Esophagus squamous epithelium (tissue), 5 donors: Measurements from ENCODE around the gene GALNT10. TPM values are rescaled to one million over a fixed set of nuclear protein-coding genes. Genes with fewer than 3 reads are reported as not detected.
A peak's percentile ranks its signal among the peaks of the same experiment; 100 is the strongest.

Experiments
- DNase-seq: peaks from one replicate; lab custom pipeline; 2025; lab: John Stamatoyannopoulos, UW
- H3K27ac ChIP-seq, 4 donors: fragments of 200-600 bp; sonication (generic); one replicate each; pipeline ENCODE4 v1.5.1; 2016 to 2019; ENCODE audit warnings: mild to moderate bottlenecking in 1 of 4
- H3K27me3 ChIP-seq, 4 donors: fragments of 200-600 bp; sonication (generic); 1 replicate in 3 of 4; 2 replicates in 1 of 4; pipeline versions ENCODE4 v1.5.1 to v1.6.0; 2017 to 2021; ENCODE audit warnings: antibody characterized with exemption in 1 of 4
- H3K36me3 ChIP-seq, 3 donors: fragments of 200-600 bp; sonication (generic); one replicate each; pipeline ENCODE4 v1.5.1; 2016 to 2019
- H3K4me1 ChIP-seq, 3 donors: fragments of 200-600 bp; sonication (generic); one replicate each; pipeline ENCODE4 v1.5.1; 2017 to 2019
- H3K4me3 ChIP-seq, 4 donors: fragments of 200-600 bp; sonication (generic); 1 replicate in 3 of 4; 2 replicates in 1 of 4; pipeline ENCODE4 v1.5.1; 2016 to 2019; ENCODE audit warnings: mild to moderate bottlenecking in 2 of 4, moderate library complexity in 1 of 4
- H3K9me3 ChIP-seq, 3 donors: fragments of 200-600 bp; sonication (generic); one replicate each; pipeline ENCODE4 v1.5.1; 2016 to 2019
- POLR2A ChIP-seq, 4 donors: fragments of 450-650 bp; IDR thresholded peaks; one replicate each; pipeline ENCODE4 v1.6.1; 2017; ENCODE audit warnings: antibody characterized with exemption in 4 of 4, mild to moderate bottlenecking in 4 of 4, moderate library complexity in 3 of 4
- WGBS, 2 donors: methylation state at CpG; one replicate each; pipeline ENCODE4 v1.1.5; 2018; 5-methylcytosine and 5-hydroxymethylcytosine counted together
- intact Hi-C: fragments of 100-400 bp; cut with DNase I; formaldehyde crosslinking; loops from one replicate; pipeline ENCODE4 v1.15.0; 2022
- total RNA-seq, 4 donors: library from RNA; depleted of rRNA; stranded (reverse); fragments of >200 nt; gene quantifications; one replicate each; pipeline ENCODE4 v1.1.0, GENCODE V29; 2016
- TF ChIP-seq, protein P1 (sequence below), 6 experiments: fragments of 450-650 bp in 4 of 6; fragments of 200-600 bp in 2 of 6; sonication (generic) in 2 of 6; IDR thresholded peaks; one replicate each; pipeline ENCODE4 v1.5.1; 2016 to 2019; ENCODE audit warnings: antibody characterized with exemption in 6 of 6, mild to moderate bottlenecking in 4 of 6, moderate library complexity in 4 of 6
- donor health status: DM: yes; HTN: yes; CAD: no.

Gene GALNT10
- 10 to 100 TPM in 1 of 4 donors, 1 to 10 TPM in 3; 3.6 to 47.2 (median 9.0) TPM for total RNA-seq

DNA sequence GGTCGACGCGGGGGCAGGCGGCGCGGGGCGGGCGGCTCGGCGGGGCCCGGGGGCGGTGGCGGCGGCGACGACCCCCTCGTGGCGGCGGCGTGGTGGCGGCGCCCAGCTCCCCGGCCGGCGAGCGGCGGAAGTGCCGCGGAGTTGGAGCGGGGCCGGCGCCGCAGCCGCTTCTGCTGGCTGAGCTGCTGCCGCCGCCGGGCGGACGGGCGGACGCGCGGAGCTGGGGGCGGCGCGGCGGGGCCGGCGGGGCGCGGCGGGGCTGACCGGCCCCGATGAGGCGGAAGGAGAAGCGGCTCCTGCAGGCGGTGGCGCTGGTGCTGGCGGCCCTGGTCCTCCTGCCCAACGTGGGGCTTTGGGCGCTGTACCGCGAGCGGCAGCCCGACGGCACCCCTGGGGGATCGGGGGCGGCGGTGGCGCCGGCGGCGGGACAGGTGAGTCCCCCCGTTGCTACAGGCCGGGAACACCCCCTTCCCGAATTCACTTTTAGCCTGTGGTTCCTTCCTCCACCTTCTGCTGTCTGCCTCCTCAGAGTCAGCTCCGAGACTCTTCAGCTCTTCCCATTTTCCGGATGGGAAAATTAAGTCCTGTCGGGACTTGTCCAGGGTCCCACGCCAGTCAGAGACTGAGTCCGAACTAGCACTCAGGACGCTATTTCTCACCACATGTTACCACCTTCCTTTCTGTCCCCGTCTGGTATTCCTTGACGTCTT is at the start of gene GALNT10:
Gene GALNT10 (plus strand): TSS at position 139 of the 710 bp plus-strand sequence. CDS start 134 bp downstream, at position 273.
- no peak for DNase-seq
- 3% methylated on average over 8 to 10 of the region's 84 CpGs for WGBS, 2 donors
- intact Hi-C loops = no loop called here

DNA sequence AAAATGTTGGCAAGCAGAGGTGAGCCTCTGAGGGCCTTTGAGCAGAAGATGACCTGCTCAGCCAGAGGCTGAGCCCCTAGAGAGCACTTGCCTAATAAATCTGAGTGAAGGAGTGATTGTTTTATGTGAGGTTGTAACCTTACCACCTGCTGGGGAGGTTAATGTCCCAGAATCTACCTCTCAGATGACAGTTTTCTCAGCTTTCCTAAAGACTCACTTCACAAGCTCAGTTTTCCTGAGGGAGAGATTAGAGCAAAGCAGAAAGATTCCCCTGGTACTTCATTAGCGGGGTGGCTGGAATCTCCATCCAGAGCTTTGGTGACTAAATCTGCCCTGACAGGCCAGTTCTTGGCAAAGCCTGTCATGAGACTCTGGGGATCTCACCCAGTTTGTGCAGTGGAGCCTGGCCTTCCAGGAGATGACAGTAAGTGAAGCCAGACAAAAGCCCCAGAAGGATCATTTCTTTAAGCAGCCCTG is 48.8 kb upstream of the GALNT10 start:
- TF ChIP-seq, protein P1, sequence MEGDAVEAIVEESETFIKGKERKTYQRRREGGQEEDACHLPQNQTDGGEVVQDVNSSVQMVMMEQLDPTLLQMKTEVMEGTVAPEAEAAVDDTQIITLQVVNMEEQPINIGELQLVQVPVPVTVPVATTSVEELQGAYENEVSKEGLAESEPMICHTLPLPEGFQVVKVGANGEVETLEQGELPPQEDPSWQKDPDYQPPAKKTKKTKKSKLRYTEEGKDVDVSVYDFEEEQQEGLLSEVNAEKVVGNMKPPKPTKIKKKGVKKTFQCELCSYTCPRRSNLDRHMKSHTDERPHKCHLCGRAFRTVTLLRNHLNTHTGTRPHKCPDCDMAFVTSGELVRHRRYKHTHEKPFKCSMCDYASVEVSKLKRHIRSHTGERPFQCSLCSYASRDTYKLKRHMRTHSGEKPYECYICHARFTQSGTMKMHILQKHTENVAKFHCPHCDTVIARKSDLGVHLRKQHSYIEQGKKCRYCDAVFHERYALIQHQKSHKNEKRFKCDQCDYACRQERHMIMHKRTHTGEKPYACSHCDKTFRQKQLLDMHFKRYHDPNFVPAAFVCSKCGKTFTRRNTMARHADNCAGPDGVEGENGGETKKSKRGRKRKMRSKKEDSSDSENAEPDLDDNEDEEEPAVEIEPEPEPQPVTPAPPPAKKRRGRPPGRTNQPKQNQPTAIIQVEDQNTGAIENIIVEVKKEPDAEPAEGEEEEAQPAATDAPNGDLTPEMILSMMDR (IDR thresholded peaks at IDR 0.05) = no peak
- TF ChIP-seq POLR2A (IDR thresholded peaks at IDR 0.05) = no peak
- Histone ChIP-seq H3K27me3 (no peaks in the 10 kb centered on the region), H3K4me3 (no peak overlapping the region), H3K4me1 (peaks cover 0 to 3% (median 0%) of the 10 kb centered on the region in 3 donors), H3K36me3 (no peaks in the 10 kb centered on the region), H3K9me3 (no peaks in the 10 kb centered on the region), H3K27ac (no peak overlapping the region)
- intact Hi-C loops = no loop called here
- DNase-seq = no peak
- WGBS, 2 donors = 50% methylated on average over 1 of the region's 1 CpG; no CpG with 5 or more reads in 1 of the 2 donors

More for the DNA sequence above, at the start of gene GALNT10:
- peak within 1 kb of the TSS; percentile 68 to 92 (median 83) for H3K27ac ChIP-seq
- no peaks in the 10 kb centered on the region for H3K36me3 ChIP-seq
- no peaks in the 10 kb centered on the region for H3K9me3 ChIP-seq
- peaks cover 17 to 51% (median 26%) of the 10 kb centered on the region in 3 donors for H3K4me1 ChIP-seq
- peak within 1 kb of the TSS; percentile 69 to 93 (median 88) for H3K4me3 ChIP-seq
- TF ChIP-seq POLR2A (IDR thresholded peaks at IDR 0.05) = peak in 2 of 4 donors; percentile 21 to 28
- TF ChIP-seq, protein P1 (IDR thresholded peaks at IDR 0.05) = no peak
- H3K27me3 ChIP-seq = peaks cover 0 to 11% (median 0%) of the 10 kb centered on the region in 4 donors

GRCh38 chr5:154143211-154143641 is 47.3 kb upstream of the GALNT10 start:
- no peak overlapping the region for H3K4me3 ChIP-seq
- no peak for DNase-seq
- H3K27me3 ChIP-seq = peaks cover 0 to 3% (median 0%) of the 10 kb centered on the region in 4 donors
- intact Hi-C loops = no loop called here
- no peaks in the 10 kb centered on the region for H3K36me3 ChIP-seq
- H3K4me1 ChIP-seq = peaks cover 0 to 3% (median 0%) of the 10 kb centered on the region in 3 donors
- TF ChIP-seq, protein P1 (IDR thresholded peaks at IDR 0.05) = no peak
- TF ChIP-seq POLR2A (IDR thresholded peaks at IDR 0.05) = no peak
- 77 to 78% methylated on average over 4 to 6 of the region's 6 CpGs for WGBS, 2 donors
- H3K9me3 ChIP-seq = no peaks in the 10 kb centered on the region
- no peak overlapping the region for H3K27ac ChIP-seq

- Histone ChIP-seq H3K36me3 (no peaks in the 10 kb centered on the region), H3K9me3 (no peaks in the 10 kb centered on the region), H3K27ac (no peak overlapping the region), H3K27me3 (peaks cover 0 to 3% (median 0%) of the 10 kb centered on the region in 4 donors), H3K4me1 (peaks cover 0 to 3% (median 0%) of the 10 kb centered on the region in 3 donors), H3K4me3 (no peak overlapping the region)
- TF ChIP-seq POLR2A (IDR thresholded peaks at IDR 0.05) = no peak
- TF ChIP-seq, protein P1 (IDR thresholded peaks at IDR 0.05) = no peak
- 70 to 73% methylated on average over 4 of the region's 4 CpGs for WGBS, 2 donors
- intact Hi-C loops = no loop called here
- no peak for DNase-seq
These were observed 45.3 kb upstream of the GALNT10 start for GRCh38 chr5:154145268-154145667.

DNA sequence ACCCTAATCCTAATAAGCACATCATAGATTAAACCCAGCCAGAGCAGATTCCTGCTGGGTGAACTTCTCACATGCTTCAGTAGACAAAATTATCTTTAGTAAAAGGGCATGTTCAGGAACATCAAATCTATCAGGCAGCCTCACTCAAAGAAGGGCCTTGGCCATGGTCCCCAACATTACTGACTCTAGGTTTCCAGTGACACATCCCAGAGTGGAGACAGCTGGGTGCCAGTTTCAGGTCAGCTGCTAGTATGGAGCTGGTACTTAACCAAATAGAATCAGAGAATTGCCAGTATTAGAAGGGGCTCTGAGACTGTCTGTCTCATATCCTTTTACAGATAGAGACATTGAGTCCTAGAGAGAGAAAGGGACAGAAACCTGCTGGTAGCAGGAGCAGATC is 44.1 kb upstream of the GALNT10 start:
- H3K4me3 ChIP-seq = no peak overlapping the region
- H3K4me1 ChIP-seq = peaks cover 0 to 2% (median 0%) of the 10 kb centered on the region in 3 donors
- DNase-seq = no peak
- H3K27ac ChIP-seq = no peak overlapping the region
- peaks cover 0 to 3% (median 0%) of the 10 kb centered on the region in 4 donors for H3K27me3 ChIP-seq
- no peaks in the 10 kb centered on the region for H3K9me3 ChIP-seq
- no peaks in the 10 kb centered on the region for H3K36me3 ChIP-seq
- intact Hi-C loops = no loop called here
- TF ChIP-seq, protein P1 (IDR thresholded peaks at IDR 0.05) = no peak
- TF ChIP-seq POLR2A (IDR thresholded peaks at IDR 0.05) = no peak
